GM13976 (cell line): ENCODE results near the gene ASGR1.
"Not testable (repeated sequence)": the region's sequence is repeated elsewhere in the genome, so short reads cannot be mapped to it uniquely, and the experiment has no call there.

ENCODE experiments used
- DNase-seq: peaks from one replicate; pipeline ENCODE4 v3.0.0; 2012; ENCODE audit warnings: low spot score
- in situ Hi-C: fragments of 300-500 bp; cut with MboI; formaldehyde crosslinking; loops from one replicate; pipeline ENCODE4 v1.12.0; 2022; ENCODE audit warnings: low sequenced_read_pairs, mixed read lengths, inconsistent platforms; ENCODE audit not compliant: unreplicated experiment
- TF ChIP-seq, protein P1 (sequence below): IDR thresholded peaks from 2 replicates; pipeline ENCODE4 v1.5.1; 2012; ENCODE audit warnings: borderline replicate concordance, mild to moderate bottlenecking; ENCODE audit not compliant: insufficient read depth; ENCODE audit errors: extremely low read depth, missing control alignments, control extremely low read depth

Gene ASGR1

DNA sequence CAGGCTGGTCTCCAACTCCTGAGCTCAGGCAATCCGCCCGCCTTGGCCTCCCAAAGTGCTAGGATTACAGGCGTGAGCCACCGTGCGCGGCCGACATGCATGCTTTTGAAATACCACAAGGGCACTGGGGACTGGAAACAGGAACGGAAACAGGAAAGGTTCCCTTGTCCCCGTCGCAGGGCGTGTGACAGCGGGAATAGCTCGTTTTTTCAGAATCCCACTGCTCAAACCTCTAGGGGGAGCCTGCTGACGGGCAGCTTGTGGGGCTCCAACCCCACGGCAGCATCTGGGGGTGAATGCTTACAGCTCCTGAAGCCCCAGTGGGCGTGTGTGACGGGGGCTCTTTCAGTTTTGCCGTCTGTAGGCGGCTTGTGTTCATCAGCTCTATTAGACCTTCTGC, 45.7 kb downstream of the ASGR1 start:
- in situ Hi-C loops, result loop anchor here (25.0 kb wide), 1 partner anchor 221 kb away; no protein-coding TSS in a partner anchor
- TF ChIP-seq, protein P1, sequence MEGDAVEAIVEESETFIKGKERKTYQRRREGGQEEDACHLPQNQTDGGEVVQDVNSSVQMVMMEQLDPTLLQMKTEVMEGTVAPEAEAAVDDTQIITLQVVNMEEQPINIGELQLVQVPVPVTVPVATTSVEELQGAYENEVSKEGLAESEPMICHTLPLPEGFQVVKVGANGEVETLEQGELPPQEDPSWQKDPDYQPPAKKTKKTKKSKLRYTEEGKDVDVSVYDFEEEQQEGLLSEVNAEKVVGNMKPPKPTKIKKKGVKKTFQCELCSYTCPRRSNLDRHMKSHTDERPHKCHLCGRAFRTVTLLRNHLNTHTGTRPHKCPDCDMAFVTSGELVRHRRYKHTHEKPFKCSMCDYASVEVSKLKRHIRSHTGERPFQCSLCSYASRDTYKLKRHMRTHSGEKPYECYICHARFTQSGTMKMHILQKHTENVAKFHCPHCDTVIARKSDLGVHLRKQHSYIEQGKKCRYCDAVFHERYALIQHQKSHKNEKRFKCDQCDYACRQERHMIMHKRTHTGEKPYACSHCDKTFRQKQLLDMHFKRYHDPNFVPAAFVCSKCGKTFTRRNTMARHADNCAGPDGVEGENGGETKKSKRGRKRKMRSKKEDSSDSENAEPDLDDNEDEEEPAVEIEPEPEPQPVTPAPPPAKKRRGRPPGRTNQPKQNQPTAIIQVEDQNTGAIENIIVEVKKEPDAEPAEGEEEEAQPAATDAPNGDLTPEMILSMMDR, result peak; percentile 45
- DNase-seq, result peak; percentile 55

DNA sequence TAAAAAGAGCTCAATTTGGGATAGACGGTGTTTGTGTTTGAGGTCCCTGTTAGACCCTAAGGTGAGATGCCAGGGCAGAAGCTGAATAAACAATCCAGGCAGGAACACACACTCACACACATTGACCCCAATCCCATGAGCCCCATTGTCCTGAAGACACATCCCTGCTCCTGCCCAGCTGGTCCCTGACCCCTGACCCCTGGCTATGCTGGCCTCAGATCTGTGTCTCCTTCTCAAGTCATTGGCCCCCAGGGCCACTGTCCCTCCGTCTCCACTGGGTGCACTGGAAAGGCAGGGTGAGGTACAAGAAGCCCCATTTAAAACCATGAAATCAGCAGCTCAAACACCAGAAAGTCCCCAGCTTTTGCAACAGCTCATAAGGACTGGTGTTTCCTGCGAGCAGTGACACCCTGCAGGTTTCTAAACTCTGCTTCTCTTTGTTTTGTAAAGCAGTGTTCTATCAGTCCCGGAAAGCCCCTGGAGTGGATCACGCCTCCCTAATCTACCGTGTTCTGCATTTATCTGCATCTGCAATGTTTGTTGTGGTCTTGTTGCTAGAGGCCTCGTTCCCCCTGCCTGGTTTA, 46.6 kb downstream of the ASGR1 start:
- in situ Hi-C loops, result loop anchor here (25.0 kb wide), 1 partner anchor 220 kb away; no protein-coding TSS in a partner anchor
- peak; percentile 85 for DNase-seq
- TF ChIP-seq, protein P1, result no peak

- TF ChIP-seq, protein P1, result no peak
- no peak for DNase-seq
- in situ Hi-C loops, result loop anchor here (25.0 kb wide), 1 partner anchor 219 kb away; no protein-coding TSS in a partner anchor
Measured at GRCh38 chr17:7131423-7131791, 47.8 kb downstream of the ASGR1 start.

GRCh38 chr17:7130621-7131422, 48.3 kb downstream of the ASGR1 start:
- in situ Hi-C loops, result loop anchor here (25.0 kb wide), 1 partner anchor 219 kb away; no protein-coding TSS in a partner anchor

DNA sequence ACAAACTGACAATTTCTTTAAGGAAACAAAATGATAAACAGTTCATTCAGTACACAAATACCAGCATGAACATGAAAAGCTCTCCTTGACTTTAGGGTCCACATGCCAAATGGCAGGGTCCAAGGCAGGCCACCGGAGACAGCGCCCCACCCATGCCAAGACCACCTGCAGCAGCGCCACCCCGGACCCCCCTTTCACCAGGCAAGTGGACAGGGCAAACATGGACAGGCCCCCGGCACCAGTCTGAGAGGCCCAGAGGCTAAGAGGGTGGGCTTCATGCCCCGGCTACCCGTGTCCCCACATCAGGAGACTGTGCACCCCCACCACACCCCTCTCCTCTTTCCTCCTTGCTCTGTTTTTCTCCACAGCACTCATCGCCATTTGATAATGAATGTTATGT, 49.9 kb downstream of the ASGR1 start:
- no peak for DNase-seq
- in situ Hi-C loops, result loop anchor here (25.0 kb wide), 1 partner anchor 217 kb away; no protein-coding TSS in a partner anchor
- TF ChIP-seq, protein P1, result no peak

More at GRCh38 chr17:7130621-7131422, 48.3 kb downstream of the ASGR1 start:
- no peak for DNase-seq
- TF ChIP-seq, protein P1, result no peak

GRCh38 chr17:7128160-7128559, 51.0 kb downstream of the ASGR1 start:
- no peak for DNase-seq
- TF ChIP-seq, protein P1, result no peak
- in situ Hi-C loops, result loop anchor here (25.0 kb wide), 1 partner anchor 216 kb away; no protein-coding TSS in a partner anchor

GRCh38 chr17:7127501-7127900, 51.7 kb downstream of the ASGR1 start:
- not testable (repeated sequence) for DNase-seq
- in situ Hi-C loops, result loop anchor here (25.0 kb wide), 1 partner anchor 215 kb away; no protein-coding TSS in a partner anchor

- in situ Hi-C loops, result loop anchor here (25.0 kb wide), 1 partner anchor 214 kb away; no protein-coding TSS in a partner anchor
Measured at GRCh38 chr17:7126386-7126785, 52.8 kb downstream of the ASGR1 start.

More at GRCh38 chr17:7126386-7126785, 52.8 kb downstream of the ASGR1 start:
- DNase-seq, result not testable (repeated sequence)
